ENCODE measurements around the gene PTPN9.

- TF ChIP-seq POLR2A (IDR thresholded peaks at IDR 0.05) (no peak), CTCF (IDR thresholded peaks at IDR 0.05 in 4 of 5, conservative IDR thresholded peaks at IDR 0.05 in 1 of 5) (no peak)
These were observed 76.8 kb downstream of the PTPN9 start for GRCh38 chr15:75502360-75502759.

Data from gastrocnemius medialis (tissue), 4 donors.